Lower leg skin (tissue), 3 donors: ENCODE data around the gene ARHGAP35.
"Not testable (repeated sequence)": the region's sequence is repeated elsewhere in the genome, so short reads cannot be mapped to it uniquely, and the experiment has no call there.

Experiments used
- POLR2A ChIP-seq, 2 donors: fragments of 450-650 bp; IDR thresholded peaks; one replicate each; pipeline ENCODE4 v1.6.1; 2016 to 2017; ENCODE audit warnings: antibody characterized with exemption in 2 of 2, mild to moderate bottlenecking in 1 of 2, moderate library complexity in 1 of 2
- TF ChIP-seq, protein P1 (sequence below), 3 donors: fragments of 450-650 bp; IDR thresholded peaks; one replicate each; pipeline ENCODE4 v1.5.1; 2016; ENCODE audit warnings: antibody characterized with exemption in 3 of 3, mild to moderate bottlenecking in 3 of 3, moderate library complexity in 2 of 3

DNA sequence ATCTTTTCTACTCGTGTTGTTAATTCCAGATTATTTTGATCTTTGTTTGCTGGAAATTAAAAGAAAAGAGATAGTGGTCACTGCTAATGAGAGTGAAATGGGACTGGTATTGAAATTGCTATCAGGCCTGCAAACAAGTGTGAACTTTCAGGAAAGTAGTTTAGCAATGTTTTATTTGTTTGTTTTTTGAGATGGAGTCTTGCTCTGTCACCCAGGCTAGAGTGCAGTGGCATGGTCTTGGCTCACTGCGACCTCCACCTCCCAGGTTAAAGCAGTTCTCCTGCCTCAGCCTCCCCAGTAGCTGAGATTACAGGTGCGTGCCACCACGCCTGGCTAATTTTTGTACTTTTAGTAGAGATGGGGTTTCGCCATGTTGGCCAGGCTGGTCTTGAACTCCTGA lies 10.4 kb downstream of the ARHGAP35 start:
- TF ChIP-seq, protein P1, sequence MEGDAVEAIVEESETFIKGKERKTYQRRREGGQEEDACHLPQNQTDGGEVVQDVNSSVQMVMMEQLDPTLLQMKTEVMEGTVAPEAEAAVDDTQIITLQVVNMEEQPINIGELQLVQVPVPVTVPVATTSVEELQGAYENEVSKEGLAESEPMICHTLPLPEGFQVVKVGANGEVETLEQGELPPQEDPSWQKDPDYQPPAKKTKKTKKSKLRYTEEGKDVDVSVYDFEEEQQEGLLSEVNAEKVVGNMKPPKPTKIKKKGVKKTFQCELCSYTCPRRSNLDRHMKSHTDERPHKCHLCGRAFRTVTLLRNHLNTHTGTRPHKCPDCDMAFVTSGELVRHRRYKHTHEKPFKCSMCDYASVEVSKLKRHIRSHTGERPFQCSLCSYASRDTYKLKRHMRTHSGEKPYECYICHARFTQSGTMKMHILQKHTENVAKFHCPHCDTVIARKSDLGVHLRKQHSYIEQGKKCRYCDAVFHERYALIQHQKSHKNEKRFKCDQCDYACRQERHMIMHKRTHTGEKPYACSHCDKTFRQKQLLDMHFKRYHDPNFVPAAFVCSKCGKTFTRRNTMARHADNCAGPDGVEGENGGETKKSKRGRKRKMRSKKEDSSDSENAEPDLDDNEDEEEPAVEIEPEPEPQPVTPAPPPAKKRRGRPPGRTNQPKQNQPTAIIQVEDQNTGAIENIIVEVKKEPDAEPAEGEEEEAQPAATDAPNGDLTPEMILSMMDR (IDR thresholded peaks at IDR 0.05): not testable (repeated sequence)
- not testable (repeated sequence) for TF ChIP-seq POLR2A (IDR thresholded peaks at IDR 0.05)
